MCF 10A (cell line): ENCODE results near the gene LCN12. TPM values are rescaled to one million over a fixed set of nuclear protein-coding genes. Genes with fewer than 3 reads are reported as not detected.

ENCODE experiments used
- BruUV-seq: library from RNA; stranded (reverse); fragments of 400-500 nt; replicated peaks from 2 replicates; lab custom pipeline; 2021; lab: Mats Ljungman, UMichigan
- CTCF ChIA-PET: fragments of 300-600 bp; sonication (Branson Sonifier 250); formaldehyde crosslinking; extraction: SDS; loops from one replicate; lab custom pipeline; 2021; ENCODE audit warnings: antibody characterized with exemption, inconsistent platforms; lab: Yijun Ruan, JAX
- POLR2A ChIA-PET: fragments of 300-600, 350-650 bp; sonication (Branson Sonifier 250); formaldehyde crosslinking; extraction: SDS; loops from one replicate; lab custom pipeline; 2020; ENCODE audit warnings: antibody characterized with exemption, inconsistent platforms; lab: Yijun Ruan, JAX
- DNase-seq: peaks from one replicate; pipeline ENCODE4 v3.0.0-alpha.2; 2018; ENCODE audit not compliant: unreplicated experiment
- H3K27ac Mint-ChIP-seq: one replicate; pipeline ENCODE4 v1.8.0; 2022; ENCODE audit warnings: mild to moderate bottlenecking, low read depth, mixed read lengths; ENCODE audit not compliant: unreplicated experiment
- H3K27me3 Mint-ChIP-seq: one replicate; pipeline ENCODE4 v1.8.0; 2022; ENCODE audit warnings: mixed read lengths; ENCODE audit not compliant: insufficient read depth, unreplicated experiment
- H3K36me3 Mint-ChIP-seq: one replicate; pipeline ENCODE4 v1.8.0; 2022; ENCODE audit warnings: mild to moderate bottlenecking, moderate library complexity, mixed read lengths; ENCODE audit not compliant: insufficient read depth, unreplicated experiment
- H3K4me1 Mint-ChIP-seq: one replicate; pipeline ENCODE4 v1.8.0; 2022; ENCODE audit warnings: mixed read lengths; ENCODE audit not compliant: insufficient read depth, unreplicated experiment
- H3K4me3 Mint-ChIP-seq: one replicate; pipeline ENCODE4 v1.8.0; 2022; ENCODE audit warnings: mild to moderate bottlenecking, moderate library complexity, mixed read lengths; ENCODE audit not compliant: unreplicated experiment
- H3K9me3 Mint-ChIP-seq: one replicate; pipeline ENCODE4 v1.8.0; 2022; ENCODE audit warnings: mixed read lengths; ENCODE audit not compliant: unreplicated experiment
- intact Hi-C: fragments of 100-400 bp; cut with micrococcal nuclease; formaldehyde crosslinking; loops from 2 replicates; pipeline ENCODE4 v1.14.1; 2022
- total RNA-seq: library from RNA; stranded (reverse); gene quantifications from 2 replicates; pipeline ENCODE4 v1.2.3, GENCODE V29; 2022
- TF ChIP-seq, protein P1 (sequence below): fragments of 200-600 bp; IDR thresholded peaks from one replicate; pipeline ENCODE4 v1.8.0; 2022; ENCODE audit warnings: antibody characterized with exemption, mild to moderate bottlenecking; ENCODE audit not compliant: unreplicated experiment

The LCN12 gene
- total RNA-seq, 1 experiment from 2014 or later: 0.86 TPM

DNA sequence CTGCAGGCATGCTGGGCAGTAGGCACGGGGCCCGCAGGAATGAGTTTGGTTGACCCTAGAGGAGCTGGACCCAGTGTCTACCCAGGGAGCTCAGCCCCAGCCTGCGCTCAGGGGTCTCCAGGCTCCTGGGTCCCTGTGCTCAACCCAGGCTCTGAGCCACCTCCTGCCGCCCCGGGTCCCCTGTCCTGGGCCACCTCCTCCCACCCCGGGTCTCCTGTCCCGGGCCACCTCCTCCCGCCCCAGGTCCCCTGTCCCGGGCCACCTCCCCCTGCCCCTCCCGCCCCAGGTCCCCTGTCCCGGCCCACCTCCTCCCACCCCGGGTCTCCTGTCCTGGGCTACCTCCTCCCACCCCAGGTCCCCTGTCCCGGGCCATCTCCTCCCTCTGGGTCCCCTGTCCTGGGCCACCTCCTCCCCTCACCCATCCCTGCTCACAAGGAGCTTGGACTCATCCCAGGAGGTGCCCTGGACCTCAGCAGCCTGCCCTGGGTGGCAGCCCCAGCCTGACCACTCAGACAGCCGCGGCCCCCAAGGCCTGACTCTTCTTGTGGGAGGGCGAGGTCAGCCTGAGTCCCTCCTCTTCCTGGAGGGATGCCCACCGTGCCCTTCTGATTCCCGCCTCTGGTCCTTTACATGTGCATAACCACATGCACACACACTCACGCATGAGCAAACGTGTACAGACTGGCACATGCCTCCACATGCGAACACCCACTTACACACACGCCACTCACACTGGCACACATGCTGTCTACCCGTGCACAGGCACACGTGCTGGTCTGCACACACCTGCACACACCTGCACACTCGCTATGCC, 2.4 kb downstream of the LCN12 start:
- CTCF ChIA-PET: no interaction called here
- Mint-ChIP-seq H3K36me3 (no peaks in the 10 kb centered on the region), H3K27me3 (no peaks in the 10 kb centered on the region), H3K4me3 (no peak overlapping the region), H3K4me1 (no peaks in the 10 kb centered on the region), H3K27ac (no peak overlapping the region), H3K9me3 (peaks cover 10% of the 10 kb centered on the region)
- intact Hi-C loops: no loop called here
- POLR2A ChIA-PET: interaction anchor here (1.0 kb wide), 1 partner anchor 10 kb away, joined by 3 read pairs; no protein-coding TSS in a partner anchor
- no peak for DNase-seq
- TF ChIP-seq, protein P1, sequence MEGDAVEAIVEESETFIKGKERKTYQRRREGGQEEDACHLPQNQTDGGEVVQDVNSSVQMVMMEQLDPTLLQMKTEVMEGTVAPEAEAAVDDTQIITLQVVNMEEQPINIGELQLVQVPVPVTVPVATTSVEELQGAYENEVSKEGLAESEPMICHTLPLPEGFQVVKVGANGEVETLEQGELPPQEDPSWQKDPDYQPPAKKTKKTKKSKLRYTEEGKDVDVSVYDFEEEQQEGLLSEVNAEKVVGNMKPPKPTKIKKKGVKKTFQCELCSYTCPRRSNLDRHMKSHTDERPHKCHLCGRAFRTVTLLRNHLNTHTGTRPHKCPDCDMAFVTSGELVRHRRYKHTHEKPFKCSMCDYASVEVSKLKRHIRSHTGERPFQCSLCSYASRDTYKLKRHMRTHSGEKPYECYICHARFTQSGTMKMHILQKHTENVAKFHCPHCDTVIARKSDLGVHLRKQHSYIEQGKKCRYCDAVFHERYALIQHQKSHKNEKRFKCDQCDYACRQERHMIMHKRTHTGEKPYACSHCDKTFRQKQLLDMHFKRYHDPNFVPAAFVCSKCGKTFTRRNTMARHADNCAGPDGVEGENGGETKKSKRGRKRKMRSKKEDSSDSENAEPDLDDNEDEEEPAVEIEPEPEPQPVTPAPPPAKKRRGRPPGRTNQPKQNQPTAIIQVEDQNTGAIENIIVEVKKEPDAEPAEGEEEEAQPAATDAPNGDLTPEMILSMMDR: no peak
- no TSS peak for BruUV-seq

DNA sequence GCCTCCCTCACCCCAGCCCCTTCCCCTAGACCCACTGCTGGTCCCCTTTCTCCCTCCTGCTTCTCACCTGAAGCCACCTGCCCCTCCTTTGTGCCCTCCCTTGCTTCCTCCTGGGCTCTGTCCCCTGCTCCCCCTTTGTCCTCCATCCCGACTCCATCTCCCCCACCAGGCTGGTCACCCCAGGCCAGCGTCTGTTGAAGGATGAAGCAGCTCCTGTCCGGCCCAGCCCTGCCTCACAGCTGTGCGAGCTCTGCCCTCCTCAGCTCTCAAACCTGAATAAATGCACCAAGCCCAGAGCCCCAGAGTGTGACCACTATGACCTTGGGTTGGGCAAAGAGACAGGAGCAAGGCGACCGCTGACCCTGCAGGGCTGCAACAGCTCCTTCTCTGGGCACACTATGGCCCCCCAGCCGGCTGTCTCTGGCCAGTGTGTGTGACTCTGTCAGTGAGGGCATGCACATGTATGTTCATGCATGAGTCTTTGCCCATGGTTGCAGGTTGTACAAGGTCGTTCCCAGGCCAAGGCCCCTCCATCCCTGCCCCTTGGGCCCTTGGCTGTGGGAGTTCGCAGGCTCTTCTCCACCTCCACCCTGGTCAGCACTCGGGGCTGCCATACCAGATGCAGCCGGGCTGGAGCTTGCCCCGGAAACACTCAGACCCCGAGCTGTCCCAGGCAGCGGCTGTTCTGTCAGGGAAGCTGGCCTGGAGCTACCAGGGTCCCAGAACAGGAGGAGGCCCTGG, 3.3 kb downstream of the LCN12 start:
- H3K4me1 Mint-ChIP-seq: peaks cover 5% of the 10 kb centered on the region
- H3K27me3 Mint-ChIP-seq: no peaks in the 10 kb centered on the region
- BruUV-seq: no TSS peak
- no peaks in the 10 kb centered on the region for H3K36me3 Mint-ChIP-seq
- ChIA-PET POLR2A (interaction anchor here (1.0 kb wide), 1 partner anchor 9 kb away, joined by 3 read pairs; no protein-coding TSS in a partner anchor), CTCF (no interaction called here)
- H3K27ac Mint-ChIP-seq: no peak overlapping the region
- TF ChIP-seq, protein P1: no peak
- H3K9me3 Mint-ChIP-seq: peaks cover 10% of the 10 kb centered on the region
- no peak for DNase-seq
- intact Hi-C loops: no loop called here
- no peak overlapping the region for H3K4me3 Mint-ChIP-seq

DNA sequence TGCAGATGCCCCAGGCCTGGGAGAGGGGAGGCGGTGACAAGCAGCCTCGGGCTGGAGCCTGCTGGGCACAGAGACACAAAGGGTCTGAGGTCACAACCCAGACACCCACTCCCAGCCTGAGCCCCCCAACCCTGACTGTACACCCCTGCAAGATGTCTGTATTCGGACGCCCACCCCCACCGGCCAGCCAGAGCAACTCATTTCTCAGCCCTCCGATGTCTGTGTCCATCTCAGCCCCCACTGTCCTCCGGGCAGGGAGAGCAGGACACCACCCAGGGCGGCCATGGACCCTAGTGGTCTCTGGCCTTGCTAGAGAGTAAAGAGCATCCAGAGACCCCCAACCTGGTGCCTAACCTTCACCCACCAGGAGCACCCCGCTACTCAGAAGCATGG, 3.9 kb downstream of the LCN12 start:
- peaks cover 10% of the 10 kb centered on the region for H3K9me3 Mint-ChIP-seq
- BruUV-seq: no TSS peak
- H3K4me3 Mint-ChIP-seq: no peak overlapping the region
- DNase-seq: no peak
- peaks cover 5% of the 10 kb centered on the region for H3K4me1 Mint-ChIP-seq
- no peaks in the 10 kb centered on the region for H3K27me3 Mint-ChIP-seq
- H3K36me3 Mint-ChIP-seq: no peaks in the 10 kb centered on the region
- intact Hi-C loops: no loop called here
- TF ChIP-seq, protein P1: no peak
- no peak overlapping the region for H3K27ac Mint-ChIP-seq
- ChIA-PET CTCF (no interaction called here), POLR2A (interaction anchor here (1.0 kb wide), 1 partner anchor 8 kb away, joined by 3 read pairs; no protein-coding TSS in a partner anchor)

DNA sequence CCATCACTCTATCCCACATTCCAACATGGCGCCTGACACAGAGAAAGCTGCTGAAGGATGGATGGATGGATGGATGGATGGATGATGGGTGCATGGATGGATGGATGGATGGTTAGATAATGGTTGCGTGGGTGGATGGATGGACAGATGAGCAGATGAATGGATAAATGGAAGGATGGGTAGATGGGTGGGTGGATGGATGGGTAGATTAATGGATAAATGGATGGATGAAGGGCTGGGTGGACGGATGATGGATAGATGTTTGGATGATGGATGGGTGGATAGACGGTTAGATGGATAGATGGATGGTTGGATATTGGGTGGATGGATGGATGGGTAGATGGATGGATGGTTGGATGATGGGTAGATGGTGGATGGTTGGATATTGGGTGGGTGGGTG, 4.5 kb downstream of the LCN12 start:
- POLR2A ChIA-PET: no interaction called here
- no peak overlapping the region for H3K27ac Mint-ChIP-seq

More for the DNA sequence above, 4.5 kb downstream of the LCN12 start:
- Mint-ChIP-seq H3K4me3 (no peak overlapping the region), H3K27me3 (no peaks in the 10 kb centered on the region), H3K4me1 (peaks cover 5% of the 10 kb centered on the region), H3K9me3 (peaks cover 10% of the 10 kb centered on the region), H3K36me3 (no peaks in the 10 kb centered on the region)
- intact Hi-C loops: no loop called here
- TF ChIP-seq, protein P1: no peak
- BruUV-seq: no TSS peak
- DNase-seq: no peak
- CTCF ChIA-PET: no interaction called here
